Stimulated activated CD4-positive, alpha-beta T cell treated with anti-CD3 and anti-CD28 coated beads, Interleukin-12 subunit alpha, Interleukin-12 subunit beta, amount 100 ng/mL, for 24 hours (primary cell): ENCODE measurements around the gene LSM10.

Experiments
- DNase-seq, 2 experiments: peaks; one replicate each; pipeline ENCODE4 v3.0.0-alpha.2; 2020; ENCODE audit warnings: low read depth in 2 of 2

The LSM10 gene

GRCh38 chr1:36383240-36383639 is 14.5 kb downstream of the LSM10 start:
- no peak for DNase-seq

- DNase-seq: no peak
Measured at GRCh38 chr1:36382669-36383068, 15.0 kb downstream of the LSM10 start.

- no peak for DNase-seq
Measured at GRCh38 chr1:36382231-36382630, 15.5 kb downstream of the LSM10 start.

- no peak for DNase-seq
Measured at GRCh38 chr1:36381405-36381804, 16.3 kb downstream of the LSM10 start.

GRCh38 chr1:36380782-36381181 is 16.9 kb downstream of the LSM10 start:
- DNase-seq: no peak

GRCh38 chr1:36380143-36380619 is 17.5 kb downstream of the LSM10 start:
- DNase-seq: no peak

- DNase-seq: no peak
Measured at GRCh38 chr1:36377791-36378492, 19.8 kb downstream of the LSM10 start.

GRCh38 chr1:36372617-36373016 is 25.1 kb downstream of the LSM10 start:
- no peak for DNase-seq

GRCh38 chr1:36369061-36369861 is 28.4 kb downstream of the LSM10 start:
- peak; percentile 67 to 82 for DNase-seq

- no peak for DNase-seq
Measured at GRCh38 chr1:36367798-36368197, 29.9 kb downstream of the LSM10 start.

GRCh38 chr1:36367066-36367465 is 30.6 kb downstream of the LSM10 start:
- DNase-seq: no peak

- no peak for DNase-seq
Measured at GRCh38 chr1:36366091-36366661, 31.5 kb downstream of the LSM10 start.

GRCh38 chr1:36365381-36365780 is 32.3 kb downstream of the LSM10 start:
- DNase-seq: no peak

GRCh38 chr1:36359911-36360550 is 37.7 kb downstream of the LSM10 start:
- no peak for DNase-seq

- no peak for DNase-seq
Measured at GRCh38 chr1:36359383-36359782, 38.3 kb downstream of the LSM10 start.

- no peak for DNase-seq
Measured at GRCh38 chr1:36358514-36359084, 39.1 kb downstream of the LSM10 start.

GRCh38 chr1:36355811-36356210 is 41.9 kb downstream of the LSM10 start:
- DNase-seq: no peak

GRCh38 chr1:36354486-36354885 is 43.2 kb downstream of the LSM10 start:
- no peak for DNase-seq

- no peak for DNase-seq
Measured at GRCh38 chr1:36352910-36353878, 44.5 kb downstream of the LSM10 start.

- no peak for DNase-seq
Measured at GRCh38 chr1:36352125-36352909, 45.4 kb downstream of the LSM10 start.
